Fibroblast of upper back skin (primary cell): ENCODE measurements around the gene TAS2R30.
"Not testable (repeated sequence)": the region's sequence is repeated elsewhere in the genome, so short reads cannot be mapped to it uniquely, and the experiment has no call there.

Experiments
- DNase-seq: peaks from one replicate; pipeline ENCODE4 v3.0.0-alpha.2; 2013

TAS2R30 gene

DNA sequence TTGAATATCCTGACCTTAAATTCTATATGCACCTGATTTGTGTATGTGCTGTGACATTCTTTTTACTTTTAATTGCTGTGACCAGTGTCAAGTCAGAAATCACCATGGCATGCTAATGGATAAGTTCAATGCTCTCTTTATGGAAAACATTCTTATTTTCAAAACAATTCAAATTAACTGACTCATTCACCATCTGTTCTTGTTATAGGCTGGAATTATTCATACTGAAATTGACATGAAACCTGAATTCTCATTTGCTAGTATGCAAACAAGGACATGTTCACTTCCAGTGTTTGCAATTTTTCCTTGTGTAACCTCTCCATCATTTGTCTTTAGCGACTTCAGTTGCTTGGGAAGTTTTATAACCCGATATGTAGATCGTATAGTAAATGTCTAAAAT is at the start of gene TAS2R30:
TAS2R30 (minus strand) TSS at position 340 of the 400 bp plus-strand sequence. CDS start 400 bp downstream, outside the sequence.
- DNase-seq: no peak

GRCh38 chr12:11183011-11183410 is 48.6 kb upstream of the TAS2R30 start:
- no peak for DNase-seq

DNA sequence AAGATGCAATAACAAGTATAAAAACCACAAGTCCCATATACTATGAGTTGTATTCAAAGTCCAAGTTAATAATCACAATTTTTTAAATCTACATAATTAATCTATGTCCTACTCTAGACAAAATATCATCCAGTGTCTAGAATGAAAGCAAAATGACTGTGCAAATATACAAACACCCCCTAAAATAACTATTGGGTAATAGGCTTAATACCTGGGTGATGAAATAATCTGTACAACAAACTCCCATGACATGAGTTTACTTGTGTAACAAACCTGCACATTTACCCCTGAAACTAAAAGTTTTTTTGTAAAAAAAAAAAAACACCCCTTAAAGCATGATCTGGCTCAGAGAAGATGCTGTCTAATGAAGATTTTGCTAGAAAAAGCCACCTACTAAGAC is 48.1 kb upstream of the TAS2R30 start:
- DNase-seq: no peak

GRCh38 chr12:11178250-11178649 is 43.8 kb upstream of the TAS2R30 start:
- no peak for DNase-seq

GRCh38 chr12:11174022-11174421 is 39.6 kb upstream of the TAS2R30 start:
- DNase-seq: peak; percentile 51

DNA sequence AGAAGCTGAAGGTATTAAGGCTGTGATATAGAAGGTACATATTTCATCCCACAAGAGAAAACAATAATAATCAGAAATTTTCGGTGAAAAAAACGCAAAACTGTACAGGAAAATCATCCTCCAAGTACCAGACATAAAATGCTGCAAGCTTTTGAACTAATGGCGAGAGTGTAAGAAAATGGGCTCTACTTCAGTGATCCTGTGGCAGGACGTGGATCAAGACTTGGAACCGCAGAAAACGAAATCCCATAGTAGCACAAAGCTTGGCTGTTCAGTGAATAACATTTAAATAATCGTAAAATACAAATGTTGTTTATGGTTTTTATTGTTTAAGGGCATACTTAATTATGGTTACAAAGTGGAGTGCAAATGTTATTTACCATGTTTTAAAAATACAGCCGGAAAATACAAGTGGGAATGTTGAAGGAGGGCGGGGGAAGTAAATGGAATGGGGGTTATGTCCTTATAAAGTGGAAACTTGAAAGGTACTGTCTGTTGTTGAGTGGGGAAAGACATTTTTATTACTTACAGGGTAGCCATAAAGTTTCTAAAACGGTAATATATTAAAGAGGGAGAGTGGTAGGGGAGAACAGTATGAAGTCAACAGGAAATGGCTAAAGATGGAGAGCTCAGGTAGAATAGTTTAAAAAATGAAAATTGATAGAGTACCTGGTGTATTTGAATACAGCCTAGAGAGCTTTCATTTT is 37.7 kb upstream of the TAS2R30 start:
- DNase-seq: peak; percentile 8

DNA sequence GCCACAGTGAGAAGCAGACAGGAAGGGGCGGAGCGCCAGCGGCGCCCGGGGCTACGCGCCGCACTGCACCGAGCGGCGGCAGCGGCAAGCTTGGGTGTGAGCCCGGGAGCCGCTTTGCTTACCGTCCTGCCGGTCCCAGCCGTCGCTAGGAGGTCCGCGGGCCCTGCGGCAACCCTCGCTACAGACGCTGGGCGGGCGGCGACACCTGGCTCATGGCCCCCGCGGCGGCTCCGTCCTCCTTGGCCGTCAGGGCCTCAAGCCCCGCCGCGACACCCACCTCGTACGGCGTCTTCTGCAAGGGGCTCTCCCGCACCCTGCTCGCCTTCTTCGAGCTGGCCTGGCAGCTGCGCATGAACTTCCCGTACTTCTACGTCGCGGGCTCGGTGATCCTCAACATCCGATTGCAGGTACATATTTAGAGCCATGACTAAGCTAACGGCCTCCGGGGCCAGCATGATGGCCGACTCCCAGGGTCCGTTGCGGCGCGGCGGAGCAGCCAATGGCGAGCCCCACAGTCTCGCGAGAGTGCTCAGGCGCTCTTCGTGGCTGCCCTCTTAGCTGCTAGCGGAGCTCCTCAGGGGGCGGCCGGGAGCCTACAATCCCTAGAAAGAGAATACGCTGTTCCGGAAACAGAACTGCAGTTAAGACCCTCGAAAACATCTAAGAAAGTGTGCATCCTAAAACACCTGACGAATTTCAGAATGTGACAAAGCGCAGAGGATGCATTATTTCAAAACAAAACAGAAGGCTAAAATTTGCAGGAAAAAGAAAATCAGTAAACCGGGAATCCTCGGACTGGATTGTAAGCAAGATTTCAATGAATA is 36.9 kb upstream of the TAS2R30 start, which contains the start of gene SMIM10L1:
SMIM10L1 (plus strand) TSS at position 50 of the 824 bp plus-strand sequence; CDS start at position 213, 163 bp downstream.
- peak; percentile 96 for DNase-seq

GRCh38 chr12:11170810-11171144 is 36.3 kb upstream of the TAS2R30 start:
- DNase-seq: no peak

DNA sequence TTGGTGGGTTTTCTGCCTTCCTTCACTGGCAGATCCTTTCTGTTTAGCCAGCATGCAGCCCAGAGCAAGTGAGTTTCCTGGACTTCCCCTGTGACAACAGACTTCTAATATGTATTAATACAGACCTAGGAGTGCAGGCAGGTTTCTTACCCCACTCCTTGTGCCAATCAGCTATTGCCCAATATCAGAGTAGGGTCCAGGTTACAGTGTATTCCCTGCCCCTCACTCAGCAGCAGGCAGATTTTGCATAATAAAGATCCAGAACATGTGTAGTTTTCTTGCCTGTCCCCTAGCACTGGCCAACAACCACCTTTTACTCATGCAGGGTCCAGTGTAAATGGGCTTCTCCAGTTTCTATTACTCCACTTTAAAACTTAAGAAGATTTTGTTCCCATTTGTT is 31.9 kb upstream of the TAS2R30 start:
- no peak for DNase-seq

DNA sequence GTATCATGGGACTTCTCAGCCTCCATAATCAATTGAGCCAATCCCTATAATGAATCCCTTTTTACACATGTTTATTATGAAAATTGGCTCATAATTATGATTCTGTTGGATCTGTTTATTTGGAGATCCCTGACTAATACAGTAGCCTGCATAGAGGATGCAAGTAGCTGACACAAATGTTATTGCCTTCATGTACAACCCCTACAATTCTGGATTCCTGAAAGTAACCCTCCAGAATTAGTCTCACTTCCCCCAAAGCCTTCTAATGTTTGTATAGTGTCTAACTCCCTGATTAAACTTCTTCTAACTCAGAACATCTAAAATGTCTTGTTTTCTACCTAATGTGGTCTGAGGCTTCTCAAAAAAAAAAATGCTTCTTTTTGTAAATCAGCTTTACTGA is 29.9 kb upstream of the TAS2R30 start:
- DNase-seq: no peak

DNA sequence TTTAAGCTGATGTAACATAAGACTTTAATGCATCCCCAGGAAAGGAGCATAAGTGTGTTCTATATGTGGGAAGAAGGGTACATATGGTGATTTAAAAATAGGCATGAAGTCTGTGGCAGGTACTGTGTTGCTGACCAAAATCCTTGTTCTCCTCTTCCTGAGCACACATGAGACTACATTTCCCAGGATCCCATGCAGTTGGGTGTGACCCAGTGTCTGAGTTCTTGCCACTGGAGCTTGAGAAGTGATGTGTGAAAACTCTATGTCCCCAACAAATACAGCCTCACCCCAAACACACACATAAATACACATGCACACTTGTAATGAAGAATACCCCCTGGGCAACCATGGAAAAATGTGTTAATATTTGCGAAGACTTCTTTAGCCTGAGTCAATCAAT is 28.1 kb upstream of the TAS2R30 start:
- DNase-seq: no peak

GRCh38 chr12:11158885-11159444 is 24.5 kb upstream of the TAS2R30 start:
- DNase-seq: no peak

DNA sequence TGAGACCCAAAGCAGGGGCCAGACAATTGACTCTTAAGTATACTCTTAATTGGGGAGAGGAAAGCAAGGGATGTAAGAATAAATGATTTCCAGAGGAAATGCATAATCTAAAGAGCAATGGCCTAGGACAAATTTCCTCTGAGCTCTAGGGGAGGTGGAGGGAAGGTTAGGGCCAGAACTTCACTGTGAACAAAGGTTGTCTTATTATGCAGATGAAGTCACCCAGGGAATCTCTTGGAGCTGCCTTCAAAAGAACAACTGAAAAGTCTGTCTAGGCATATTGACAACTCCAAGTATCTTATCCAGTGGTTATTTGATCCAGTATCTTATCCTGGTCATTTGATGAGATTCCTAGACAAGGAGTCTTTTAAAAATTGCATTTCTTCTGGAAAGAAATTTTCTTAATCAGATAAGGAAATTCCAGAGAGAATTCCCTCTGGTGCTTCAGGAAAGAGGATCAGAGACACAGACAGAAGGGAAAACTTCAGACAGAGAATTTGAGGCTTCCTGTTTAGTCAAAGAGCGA is 20.0 kb upstream of the TAS2R30 start:
- DNase-seq: no peak

GRCh38 chr12:11152725-11153124 is 18.3 kb upstream of the TAS2R30 start:
- no peak for DNase-seq

- DNase-seq: no peak
Measured at GRCh38 chr12:11150832-11151231, 16.4 kb upstream of the TAS2R30 start.

DNA sequence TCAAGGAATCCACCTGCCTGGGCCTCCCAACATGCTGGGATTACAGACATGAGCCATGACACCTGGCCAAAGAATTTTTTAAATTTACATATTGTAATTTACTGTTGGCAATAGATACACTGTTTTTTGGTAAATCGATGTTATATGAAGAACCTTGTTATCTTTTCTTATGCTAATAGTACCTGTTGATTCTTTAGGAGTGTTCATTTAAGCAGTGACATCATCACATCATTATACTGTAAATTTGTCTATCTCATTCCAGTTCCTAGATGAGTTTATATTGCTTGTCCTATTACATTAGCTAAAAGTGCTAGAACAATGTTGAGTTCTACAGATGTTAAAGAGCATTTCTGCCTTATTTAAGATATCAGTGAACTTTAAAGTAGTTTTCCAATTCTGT is 13.0 kb upstream of the TAS2R30 start:
- DNase-seq: no peak

DNA sequence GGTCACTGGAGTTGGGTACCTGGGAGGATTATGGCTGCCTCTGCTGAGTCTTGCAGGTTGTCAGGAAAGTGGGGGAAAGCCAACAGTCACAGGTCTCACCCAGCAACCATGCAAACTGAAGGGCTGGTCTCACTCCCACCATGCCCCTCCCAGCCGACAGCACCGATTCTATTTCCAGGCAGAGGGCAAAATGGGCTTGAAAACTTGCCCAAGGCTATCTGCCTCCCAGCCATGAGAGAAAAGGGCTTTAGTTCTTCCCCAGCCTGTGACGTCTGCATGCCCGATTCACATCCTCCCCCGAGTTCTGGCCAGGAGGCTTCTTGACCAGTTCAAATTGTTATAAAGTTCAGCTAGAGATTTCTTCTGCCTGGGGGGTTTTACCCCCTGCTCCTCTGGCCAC is 9.9 kb upstream of the TAS2R30 start:
- DNase-seq: no peak

DNA sequence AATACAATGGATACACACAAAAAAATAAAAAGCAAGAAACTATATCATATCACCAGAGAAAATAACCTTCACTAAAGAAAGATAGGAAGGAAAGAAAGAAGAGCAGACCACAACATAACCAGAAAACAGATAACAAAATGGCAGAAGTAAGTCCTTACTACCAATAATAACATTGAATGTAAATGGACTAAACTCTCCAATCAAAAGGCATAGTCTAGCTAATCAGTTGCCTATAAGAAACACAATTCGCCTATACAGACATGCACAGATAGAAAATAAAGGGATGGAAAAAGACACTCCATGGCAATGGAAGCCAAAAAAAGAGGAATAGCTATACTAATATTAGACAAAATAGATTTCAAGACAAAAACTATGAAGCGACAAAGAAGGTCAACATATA is 8.9 kb upstream of the TAS2R30 start:
- DNase-seq: no peak

DNA sequence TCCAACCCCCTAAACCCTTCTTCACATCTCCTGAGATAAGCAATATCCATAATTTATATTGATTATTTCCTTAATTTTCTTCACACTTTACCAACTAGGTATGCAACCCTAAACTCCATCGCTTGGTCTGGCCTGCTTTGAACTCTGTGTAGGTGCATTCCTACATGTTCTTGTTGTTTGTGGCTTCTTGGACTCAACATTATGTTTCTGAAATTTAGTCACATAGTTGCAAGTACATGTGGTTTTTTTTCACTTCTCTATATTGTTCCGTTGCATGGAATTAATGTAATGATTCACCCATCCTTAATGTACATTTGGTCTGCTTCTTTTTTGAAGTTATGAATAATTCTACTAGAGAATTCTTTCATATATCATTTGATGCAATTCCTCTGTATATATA is 1.6 kb upstream of the TAS2R30 start:
- DNase-seq: peak; percentile 8

- no peak for DNase-seq
Measured at GRCh38 chr12:11133816-11134215, 628 bp downstream of the TAS2R30 start.

- DNase-seq: no peak
Measured at GRCh38 chr12:11133162-11133561, 1.3 kb downstream of the TAS2R30 start.

- no peak for DNase-seq
Measured at GRCh38 chr12:11130999-11131398, 3.4 kb downstream of the TAS2R30 start.

DNA sequence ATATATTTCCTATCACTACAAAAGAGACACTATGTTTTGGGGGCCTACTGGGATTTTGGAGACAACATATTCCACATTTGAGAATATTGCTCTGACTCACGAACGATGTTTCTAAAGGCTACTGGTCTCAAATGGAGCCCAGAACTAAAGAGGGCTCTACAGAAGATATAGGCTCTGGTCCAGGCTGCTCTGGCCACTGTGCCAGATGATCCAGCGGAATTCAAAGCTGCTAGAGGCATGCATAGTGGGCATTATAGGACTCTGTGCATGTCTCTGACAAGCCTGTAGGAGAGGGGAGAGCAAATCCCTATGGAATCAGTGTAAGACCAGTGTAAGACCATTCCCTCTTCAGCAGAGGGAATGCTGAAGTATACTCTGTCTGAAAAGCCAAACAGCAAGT is 4.1 kb downstream of the TAS2R30 start:
- DNase-seq: no peak

GRCh38 chr12:11114130-11114529 is 20.3 kb downstream of the TAS2R30 start:
- not testable (repeated sequence) for DNase-seq
